Measurements from ENCODE around the gene EIF4E1B. TPM values are rescaled to one million over a fixed set of nuclear protein-coding genes. Genes with fewer than 3 reads are reported as not detected.

EIF4E1B gene
- total RNA-seq, 1 experiment from 2014 or later, result not detected

GRCh38 chr5:176601901-176602482 is 28.5 kb upstream of the EIF4E1B start:
- no peak for DNase-seq (ENCODE audit: low spot score)
- in situ Hi-C loops (cut with HindIII; ENCODE audit: low sequenced_read_pairs), result no loop called here

GRCh38 chr5:176603091-176603490 is 27.4 kb upstream of the EIF4E1B start:
- no peak for DNase-seq (ENCODE audit: low spot score)
- in situ Hi-C loops (cut with HindIII; ENCODE audit: low sequenced_read_pairs), result no loop called here

- in situ Hi-C loops (cut with HindIII; ENCODE audit: low sequenced_read_pairs), result no loop called here
- no peak for DNase-seq (ENCODE audit: low spot score)
Observed at GRCh38 chr5:176606032-176606431, 24.4 kb upstream of the EIF4E1B start.

GRCh38 chr5:176606875-176607274 is 23.6 kb upstream of the EIF4E1B start:
- in situ Hi-C loops (cut with HindIII; ENCODE audit: low sequenced_read_pairs), result no loop called here
- no peak for DNase-seq (ENCODE audit: low spot score)

GRCh38 chr5:176608142-176608705 is 22.3 kb upstream of the EIF4E1B start:
- peak; percentile 64 for DNase-seq (ENCODE audit: low spot score)
- in situ Hi-C loops (cut with HindIII; ENCODE audit: low sequenced_read_pairs), result no loop called here

- DNase-seq (ENCODE audit: low spot score), result peak; percentile 43
- in situ Hi-C loops (cut with HindIII; ENCODE audit: low sequenced_read_pairs), result no loop called here
Observed at GRCh38 chr5:176608937-176609723, 21.3 kb upstream of the EIF4E1B start.

GRCh38 chr5:176609724-176610434 is 20.6 kb upstream of the EIF4E1B start, which contains the start of gene GPRIN1:
GPRIN1 (minus strand) TSS chr5:176610156; CDS start chr5:176599834, 10,322 bp downstream.
- DNase-seq (ENCODE audit: low spot score), result peak; percentile 72
- in situ Hi-C loops (cut with HindIII; ENCODE audit: low sequenced_read_pairs), result no loop called here

GRCh38 chr5:176610435-176610773 is 20.1 kb upstream of the EIF4E1B start:
- no peak for DNase-seq (ENCODE audit: low spot score)
- in situ Hi-C loops (cut with HindIII; ENCODE audit: low sequenced_read_pairs), result no loop called here

GRCh38 chr5:176611435-176611834 is 19.0 kb upstream of the EIF4E1B start:
- in situ Hi-C loops (cut with HindIII; ENCODE audit: low sequenced_read_pairs), result no loop called here
- DNase-seq (ENCODE audit: low spot score), result peak; percentile 50

- DNase-seq (ENCODE audit: low spot score), result no peak
- in situ Hi-C loops (cut with HindIII; ENCODE audit: low sequenced_read_pairs), result no loop called here
Observed at GRCh38 chr5:176612008-176612407, 18.5 kb upstream of the EIF4E1B start.

- no peak for DNase-seq (ENCODE audit: low spot score)
- in situ Hi-C loops (cut with HindIII; ENCODE audit: low sequenced_read_pairs), result no loop called here
Observed at GRCh38 chr5:176612855-176613254, 17.6 kb upstream of the EIF4E1B start.

- DNase-seq (ENCODE audit: low spot score), result no peak
- in situ Hi-C loops (cut with HindIII; ENCODE audit: low sequenced_read_pairs), result no loop called here
Observed at GRCh38 chr5:176614805-176615478, 15.5 kb upstream of the EIF4E1B start.

GRCh38 chr5:176616511-176616910 is 14.0 kb upstream of the EIF4E1B start:
- DNase-seq (ENCODE audit: low spot score), result no peak
- in situ Hi-C loops (cut with HindIII; ENCODE audit: low sequenced_read_pairs), result no loop called here

- in situ Hi-C loops (cut with HindIII; ENCODE audit: low sequenced_read_pairs), result no loop called here
- no peak for DNase-seq (ENCODE audit: low spot score)
Observed at GRCh38 chr5:176618783-176619182, 11.7 kb upstream of the EIF4E1B start.

GRCh38 chr5:176619203-176619568 is 11.3 kb upstream of the EIF4E1B start:
- in situ Hi-C loops (cut with HindIII; ENCODE audit: low sequenced_read_pairs), result no loop called here
- peak; percentile 92 for DNase-seq (ENCODE audit: low spot score)

- DNase-seq (ENCODE audit: low spot score), result no peak
Observed at GRCh38 chr5:176619569-176620332, 10.7 kb upstream of the EIF4E1B start.

GRCh38 chr5:176620333-176620981 is 10.0 kb upstream of the EIF4E1B start:
- in situ Hi-C loops (cut with HindIII; ENCODE audit: low sequenced_read_pairs), result no loop called here
- no peak for DNase-seq (ENCODE audit: low spot score)

More at GRCh38 chr5:176619569-176620332, 10.7 kb upstream of the EIF4E1B start:
- in situ Hi-C loops (cut with HindIII; ENCODE audit: low sequenced_read_pairs), result no loop called here

GRCh38 chr5:176621661-176622079 is 8.8 kb upstream of the EIF4E1B start:
- in situ Hi-C loops (cut with HindIII; ENCODE audit: low sequenced_read_pairs), result no loop called here
- DNase-seq (ENCODE audit: low spot score), result peak; percentile 80
